Osteocyte (in vitro differentiated cells): ENCODE measurements around the gene JDP2. TPM values are rescaled to one million over a fixed set of nuclear protein-coding genes. Genes with fewer than 3 reads are reported as not detected.

Experiments
- DNase-seq: peaks from one replicate; pipeline ENCODE4 v3.0.0; 2021; ENCODE audit warnings: mixed read lengths; ENCODE audit not compliant: unreplicated experiment; ENCODE audit errors: extremely low spot score
- H3K27ac Mint-ChIP-seq: one replicate; pipeline ENCODE4 v1.8.0; 2021; ENCODE audit warnings: mild to moderate bottlenecking, mixed read lengths; ENCODE audit not compliant: unreplicated experiment
- H3K27me3 Mint-ChIP-seq: one replicate; pipeline ENCODE4 v1.8.0; 2021; ENCODE audit warnings: mixed read lengths; ENCODE audit not compliant: unreplicated experiment
- H3K36me3 Mint-ChIP-seq: one replicate; pipeline ENCODE4 v1.8.0; 2021; ENCODE audit warnings: mixed read lengths; ENCODE audit not compliant: unreplicated experiment
- H3K4me1 Mint-ChIP-seq: one replicate; pipeline ENCODE4 v1.8.0; 2021; ENCODE audit warnings: mixed read lengths; ENCODE audit not compliant: unreplicated experiment
- H3K4me3 Mint-ChIP-seq: one replicate; pipeline ENCODE4 v1.8.0; 2021; ENCODE audit warnings: mild to moderate bottlenecking, moderate library complexity, mixed read lengths; ENCODE audit not compliant: unreplicated experiment
- H3K9me3 Mint-ChIP-seq: one replicate; pipeline ENCODE4 v1.8.0; 2021; ENCODE audit warnings: mixed read lengths; ENCODE audit not compliant: unreplicated experiment
- total RNA-seq: library from RNA; stranded (reverse); gene quantifications from 2 replicates; pipeline ENCODE4 v1.2.1, GENCODE V29; 2021
- TF ChIP-seq, protein P1 (sequence below): fragments of 200-600 bp; sonication (generic); IDR thresholded peaks from 2 replicates; pipeline ENCODE4 v1.5.0; 2021; ENCODE audit warnings: antibody characterized with exemption, mild to moderate bottlenecking, moderate library complexity

JDP2 gene
- total RNA-seq, 1 donor from 2014 or later: 57.1 TPM

DNA sequence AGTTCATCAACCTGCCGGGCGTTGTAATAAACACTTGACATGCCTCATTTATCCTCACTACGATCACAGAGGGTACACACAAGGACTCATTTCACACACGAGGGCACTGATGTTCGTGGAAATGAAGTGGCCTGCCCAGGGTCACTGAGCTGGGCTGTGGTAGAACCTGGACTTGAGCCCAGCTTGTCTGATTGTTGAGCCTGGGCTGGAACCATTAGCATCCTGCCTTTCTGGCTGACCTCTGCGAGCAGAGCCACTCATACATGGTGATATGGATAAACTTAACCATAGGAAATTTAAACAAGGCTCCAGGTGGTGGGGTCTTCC is 16.6 kb upstream of the JDP2 start:
- H3K36me3 Mint-ChIP-seq: no peaks in the 10 kb centered on the region
- no peaks in the 10 kb centered on the region for H3K9me3 Mint-ChIP-seq
- peaks cover 12% of the 10 kb centered on the region for H3K27me3 Mint-ChIP-seq
- H3K4me3 Mint-ChIP-seq: no peak overlapping the region
- DNase-seq: no peak
- no peaks in the 10 kb centered on the region for H3K4me1 Mint-ChIP-seq
- H3K27ac Mint-ChIP-seq: no peak overlapping the region
- TF ChIP-seq, protein P1, sequence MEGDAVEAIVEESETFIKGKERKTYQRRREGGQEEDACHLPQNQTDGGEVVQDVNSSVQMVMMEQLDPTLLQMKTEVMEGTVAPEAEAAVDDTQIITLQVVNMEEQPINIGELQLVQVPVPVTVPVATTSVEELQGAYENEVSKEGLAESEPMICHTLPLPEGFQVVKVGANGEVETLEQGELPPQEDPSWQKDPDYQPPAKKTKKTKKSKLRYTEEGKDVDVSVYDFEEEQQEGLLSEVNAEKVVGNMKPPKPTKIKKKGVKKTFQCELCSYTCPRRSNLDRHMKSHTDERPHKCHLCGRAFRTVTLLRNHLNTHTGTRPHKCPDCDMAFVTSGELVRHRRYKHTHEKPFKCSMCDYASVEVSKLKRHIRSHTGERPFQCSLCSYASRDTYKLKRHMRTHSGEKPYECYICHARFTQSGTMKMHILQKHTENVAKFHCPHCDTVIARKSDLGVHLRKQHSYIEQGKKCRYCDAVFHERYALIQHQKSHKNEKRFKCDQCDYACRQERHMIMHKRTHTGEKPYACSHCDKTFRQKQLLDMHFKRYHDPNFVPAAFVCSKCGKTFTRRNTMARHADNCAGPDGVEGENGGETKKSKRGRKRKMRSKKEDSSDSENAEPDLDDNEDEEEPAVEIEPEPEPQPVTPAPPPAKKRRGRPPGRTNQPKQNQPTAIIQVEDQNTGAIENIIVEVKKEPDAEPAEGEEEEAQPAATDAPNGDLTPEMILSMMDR: no peak

DNA sequence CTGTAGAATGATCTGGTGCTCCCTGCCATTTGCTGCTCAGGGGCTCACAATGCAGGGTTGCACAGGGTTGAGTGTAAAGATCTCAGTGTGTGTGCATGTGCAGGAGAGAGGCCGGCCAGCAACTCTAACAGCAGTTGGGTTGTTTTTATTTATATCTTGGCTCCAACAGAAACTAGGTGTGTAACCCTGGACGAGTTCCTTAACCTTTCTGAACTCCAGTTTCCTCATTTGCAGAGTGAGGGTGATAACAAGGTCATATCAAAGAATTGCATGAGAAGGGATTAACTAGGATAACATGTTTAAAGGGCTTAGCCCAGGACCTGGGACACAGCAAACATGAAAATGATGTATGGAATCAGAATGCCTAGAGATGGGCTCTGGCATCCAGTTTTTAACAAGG is 14.8 kb upstream of the JDP2 start:
- Mint-ChIP-seq H3K4me3 (no peak overlapping the region), H3K27ac (no peak overlapping the region), H3K9me3 (no peaks in the 10 kb centered on the region), H3K36me3 (no peaks in the 10 kb centered on the region), H3K27me3 (peaks cover 9% of the 10 kb centered on the region), H3K4me1 (peaks cover 2% of the 10 kb centered on the region)
- DNase-seq: no peak
- TF ChIP-seq, protein P1: no peak

- no peaks in the 10 kb centered on the region for H3K36me3 Mint-ChIP-seq
Measured at GRCh38 chr14:75417674-75418073, 10.1 kb upstream of the JDP2 start.

GRCh38 chr14:75418850-75419768 is 8.7 kb upstream of the JDP2 start:
- TF ChIP-seq, protein P1: no peak
- H3K9me3 Mint-ChIP-seq: no peaks in the 10 kb centered on the region
- no peak overlapping the region for H3K4me3 Mint-ChIP-seq
- H3K27ac Mint-ChIP-seq: no peak overlapping the region
- peaks cover 4% of the 10 kb centered on the region for H3K4me1 Mint-ChIP-seq
- H3K27me3 Mint-ChIP-seq: peaks cover 8% of the 10 kb centered on the region
- no peaks in the 10 kb centered on the region for H3K36me3 Mint-ChIP-seq
- no peak for DNase-seq

More at GRCh38 chr14:75417674-75418073, 10.1 kb upstream of the JDP2 start:
- TF ChIP-seq, protein P1: no peak
- peaks cover 10% of the 10 kb centered on the region for H3K27me3 Mint-ChIP-seq
- no peak for DNase-seq
- H3K9me3 Mint-ChIP-seq: no peaks in the 10 kb centered on the region
- peaks cover 4% of the 10 kb centered on the region for H3K4me1 Mint-ChIP-seq
- no peak overlapping the region for H3K27ac Mint-ChIP-seq
- no peak overlapping the region for H3K4me3 Mint-ChIP-seq

- TF ChIP-seq, protein P1: no peak
- Mint-ChIP-seq H3K27ac (no peak overlapping the region), H3K4me3 (no peak overlapping the region), H3K9me3 (no peaks in the 10 kb centered on the region), H3K4me1 (peaks cover 6% of the 10 kb centered on the region), H3K36me3 (no peaks in the 10 kb centered on the region), H3K27me3 (peaks cover 2% of the 10 kb centered on the region)
- DNase-seq: no peak
Measured at GRCh38 chr14:75422169-75422568, 5.7 kb upstream of the JDP2 start.
